ENCODE data around the gene CLEC20A. TPM values are rescaled to one million over a fixed set of nuclear protein-coding genes. Genes with fewer than 3 reads are reported as not detected.

The CLEC20A gene
- total RNA-seq = not detected in 2 replicates

GRCh38 chr1:178496410-178497135, at the start of gene CLEC20A:
Gene CLEC20A, minus strand, starts transcription at chr1:178496964. Its CDS starts 25 bp downstream, at chr1:178496939.

GRCh38 chr1:178512566-178513277, 16.0 kb upstream of the CLEC20A start, which contains the start of gene TEX35:
Gene TEX35, plus strand, starts transcription at chr1:178513109. Its CDS starts 80 bp downstream, at chr1:178513189.

Other genes with a start within 250 kb of the CLEC20A start
- gene TEX35, start 16.1 kb upstream of the CLEC20A start, total RNA-seq = 0.35 TPM in 1 of 2 replicates, not detected in the other
- gene RALGPS2, start 228.3 kb upstream of the CLEC20A start, total RNA-seq = 17.9 and 26.6 TPM in 2 replicates

Data from pericardium fibroblast (primary cell).